ENCODE results near the gene TWF2.
A peak's percentile ranks its signal among the peaks of the same experiment; 100 is the strongest.

Gene TWF2

DNA sequence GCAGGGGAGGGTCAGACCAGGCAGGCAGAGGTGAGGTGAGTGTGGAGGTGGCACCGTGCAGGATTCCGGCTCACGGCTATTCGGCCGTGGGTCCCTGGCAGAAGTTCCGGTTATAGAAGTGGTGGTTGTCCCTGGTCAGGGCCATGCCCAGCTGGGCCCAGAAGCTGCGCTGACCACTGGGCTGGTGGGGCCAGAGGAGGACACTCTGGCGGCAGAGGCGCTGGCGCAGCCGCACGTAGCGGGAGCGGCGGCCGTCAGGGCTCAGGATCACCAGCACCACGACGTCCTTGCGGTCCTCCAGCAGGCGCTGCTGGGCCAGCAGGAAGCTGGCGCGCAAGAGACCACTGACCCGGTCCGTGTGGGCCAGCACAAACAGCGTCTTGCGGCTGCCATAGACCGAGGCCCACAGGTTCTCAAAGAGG, 17.8 kb downstream of the TWF2 start:
- Histone ChIP-seq H3K4me3 (ENCODE audit: low read length, poor library complexity, severe bottlenecking) (peak overlapping the region; percentile 80), H3K4me2 (ENCODE audit: low read depth, low read length, poor library complexity, severe bottlenecking) (peak overlapping the region; percentile 92), H3K27me3 (ENCODE audit: insufficient read depth, low read length, poor library complexity, severe bottlenecking) (no peaks in the 10 kb centered on the region), H3K9me3 (ENCODE audit: insufficient read depth, low read depth, low read length) (no peaks in the 10 kb centered on the region), H3K9me2 (replicated peaks; ENCODE audit: low read depth, low read length) (no peaks in the 10 kb centered on the region), H2AFZ (ENCODE audit: low read length) (no peak overlapping the region), H3F3A (ENCODE audit: low read depth) (peaks cover 13% of the 10 kb centered on the region; the same call in 1 of the 2 replicates), H3K9ac (ENCODE audit: low read depth, low read length, poor library complexity, severe bottlenecking) (peak overlapping the region; percentile 84), H3K36me3 (ENCODE audit: insufficient read depth, low read length) (no peaks in the 10 kb centered on the region), H4K20me1 (ENCODE audit: insufficient read depth, low read length, poor library complexity, severe bottlenecking) (no peaks in the 10 kb centered on the region), H3K79me2 (ENCODE audit: insufficient read depth, low read length) (peaks cover 41% of the 10 kb centered on the region), H3K4me1 (ENCODE audit: insufficient read depth, low read length, poor library complexity, severe bottlenecking) (peaks cover 67% of the 10 kb centered on the region)
- no peak for TF ChIP-seq EZH2phosphoT487 (IDR thresholded peaks at IDR 0.05; ENCODE audit: borderline replicate concordance)
- TF ChIP-seq, protein P1, sequence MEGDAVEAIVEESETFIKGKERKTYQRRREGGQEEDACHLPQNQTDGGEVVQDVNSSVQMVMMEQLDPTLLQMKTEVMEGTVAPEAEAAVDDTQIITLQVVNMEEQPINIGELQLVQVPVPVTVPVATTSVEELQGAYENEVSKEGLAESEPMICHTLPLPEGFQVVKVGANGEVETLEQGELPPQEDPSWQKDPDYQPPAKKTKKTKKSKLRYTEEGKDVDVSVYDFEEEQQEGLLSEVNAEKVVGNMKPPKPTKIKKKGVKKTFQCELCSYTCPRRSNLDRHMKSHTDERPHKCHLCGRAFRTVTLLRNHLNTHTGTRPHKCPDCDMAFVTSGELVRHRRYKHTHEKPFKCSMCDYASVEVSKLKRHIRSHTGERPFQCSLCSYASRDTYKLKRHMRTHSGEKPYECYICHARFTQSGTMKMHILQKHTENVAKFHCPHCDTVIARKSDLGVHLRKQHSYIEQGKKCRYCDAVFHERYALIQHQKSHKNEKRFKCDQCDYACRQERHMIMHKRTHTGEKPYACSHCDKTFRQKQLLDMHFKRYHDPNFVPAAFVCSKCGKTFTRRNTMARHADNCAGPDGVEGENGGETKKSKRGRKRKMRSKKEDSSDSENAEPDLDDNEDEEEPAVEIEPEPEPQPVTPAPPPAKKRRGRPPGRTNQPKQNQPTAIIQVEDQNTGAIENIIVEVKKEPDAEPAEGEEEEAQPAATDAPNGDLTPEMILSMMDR (conservative IDR thresholded peaks at IDR 0.05; ENCODE audit: low read length): no peak

DNA sequence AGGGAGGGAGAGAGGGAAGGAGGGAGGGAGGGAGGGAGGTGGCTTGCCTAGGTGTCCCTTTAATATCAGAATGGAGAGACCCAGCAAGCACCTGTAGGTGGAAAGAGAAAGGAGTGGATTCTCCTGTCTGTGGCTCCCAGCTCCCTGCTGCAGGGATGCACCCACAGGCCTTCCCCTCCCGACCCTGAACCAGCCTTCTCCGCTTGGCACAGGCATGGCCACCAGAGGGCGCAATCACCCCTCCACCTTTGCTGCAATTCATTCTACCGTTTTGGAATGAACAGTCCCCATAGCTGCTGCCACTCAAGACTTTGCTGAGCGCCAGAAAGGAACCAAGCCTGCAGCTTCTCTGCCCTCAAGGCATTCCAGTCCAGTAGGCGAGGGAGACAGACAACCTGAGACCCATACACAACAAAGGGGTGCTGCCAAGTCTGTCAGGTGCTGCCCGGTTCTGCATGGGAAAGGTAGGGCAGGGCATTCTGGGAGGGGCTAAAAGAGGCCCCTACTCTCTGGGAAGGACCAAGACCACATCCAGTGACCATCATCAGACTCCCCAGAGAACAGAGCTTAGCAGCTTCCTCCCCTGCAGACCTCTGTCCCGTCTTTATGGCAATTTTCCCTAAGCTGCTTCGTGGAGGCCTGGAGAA, 18.5 kb downstream of the TWF2 start:
- Histone ChIP-seq H3K9ac (ENCODE audit: low read depth, low read length, poor library complexity, severe bottlenecking) (peak overlapping the region; percentile 84), H3K4me3 (ENCODE audit: low read length, poor library complexity, severe bottlenecking) (peak overlapping the region; percentile 80), H2AFZ (ENCODE audit: low read length) (no peak overlapping the region), H3K27me3 (ENCODE audit: insufficient read depth, low read length, poor library complexity, severe bottlenecking) (no peaks in the 10 kb centered on the region), H3K9me3 (ENCODE audit: insufficient read depth, low read depth, low read length) (no peaks in the 10 kb centered on the region), H4K20me1 (ENCODE audit: insufficient read depth, low read length, poor library complexity, severe bottlenecking) (no peaks in the 10 kb centered on the region), H3F3A (ENCODE audit: low read depth) (peaks cover 13% of the 10 kb centered on the region; the same call in 1 of the 2 replicates), H3K79me2 (ENCODE audit: insufficient read depth, low read length) (peaks cover 41% of the 10 kb centered on the region), H3K4me2 (ENCODE audit: low read depth, low read length, poor library complexity, severe bottlenecking) (peak overlapping the region; percentile 92), H3K4me1 (ENCODE audit: insufficient read depth, low read length, poor library complexity, severe bottlenecking) (peaks cover 67% of the 10 kb centered on the region), H3K9me2 (replicated peaks; ENCODE audit: low read depth, low read length) (no peaks in the 10 kb centered on the region), H3K36me3 (ENCODE audit: insufficient read depth, low read length) (peaks cover 2% of the 10 kb centered on the region; the same call in 1 of the 2 replicates)
- TF ChIP-seq, protein P1 (conservative IDR thresholded peaks at IDR 0.05; ENCODE audit: low read length): peak; percentile 93
- no peak for TF ChIP-seq EZH2phosphoT487 (IDR thresholded peaks at IDR 0.05; ENCODE audit: borderline replicate concordance)

DNA sequence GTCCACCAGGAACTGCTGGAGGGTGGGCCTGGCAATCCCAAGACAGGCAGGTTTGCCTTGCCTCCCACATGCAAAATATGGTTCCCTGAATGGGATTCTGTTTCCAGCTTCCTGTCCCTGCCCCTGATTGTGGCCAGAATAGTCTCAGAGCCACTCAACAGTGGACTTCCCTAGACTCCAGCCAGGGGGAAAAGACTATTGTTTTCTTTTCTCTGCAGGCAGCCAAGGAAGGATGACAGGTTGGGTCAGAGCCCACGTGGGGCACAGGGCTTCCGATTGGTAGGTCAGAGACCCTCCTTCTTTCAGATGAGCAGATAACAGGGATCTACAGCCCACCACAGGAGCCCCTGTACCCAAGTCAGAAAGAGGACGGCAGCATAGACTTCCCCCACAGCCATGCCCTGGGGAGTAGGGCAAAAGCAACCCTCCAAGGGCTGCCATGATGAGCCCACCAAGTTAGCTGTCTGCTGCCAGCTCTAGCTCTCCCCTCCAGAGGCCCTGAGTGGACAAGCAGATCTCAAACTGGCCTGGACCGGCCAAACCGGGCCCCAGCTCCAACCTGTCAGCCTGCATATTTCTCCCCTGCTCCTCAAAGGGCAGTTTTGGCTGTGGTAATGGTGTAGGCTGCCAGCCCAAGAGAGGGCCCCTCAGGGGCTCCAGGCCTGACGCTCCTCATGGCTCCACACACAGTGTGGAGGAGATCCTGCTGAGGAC, 19.9 kb downstream of the TWF2 start:
- Histone ChIP-seq H4K20me1 (ENCODE audit: insufficient read depth, low read length, poor library complexity, severe bottlenecking) (no peaks in the 10 kb centered on the region), H3K79me2 (ENCODE audit: insufficient read depth, low read length) (peaks cover 38% of the 10 kb centered on the region), H3K27me3 (ENCODE audit: insufficient read depth, low read length, poor library complexity, severe bottlenecking) (no peaks in the 10 kb centered on the region), H3K4me2 (ENCODE audit: low read depth, low read length, poor library complexity, severe bottlenecking) (peak overlapping the region; percentile 98), H3K36me3 (ENCODE audit: insufficient read depth, low read length) (peaks cover 16% of the 10 kb centered on the region; the same call in 1 of the 2 replicates), H3K9ac (ENCODE audit: low read depth, low read length, poor library complexity, severe bottlenecking) (peak overlapping the region; percentile 70), H3K9me2 (replicated peaks; ENCODE audit: low read depth, low read length) (no peaks in the 10 kb centered on the region), H3K4me3 (ENCODE audit: low read length, poor library complexity, severe bottlenecking) (peak overlapping the region; percentile 74), H3K4me1 (ENCODE audit: insufficient read depth, low read length, poor library complexity, severe bottlenecking) (peaks cover 67% of the 10 kb centered on the region), H3F3A (ENCODE audit: low read depth) (peaks cover 13% of the 10 kb centered on the region; the same call in 1 of the 2 replicates), H2AFZ (ENCODE audit: low read length) (0 out of 2 replicates have a peak overlapping the region, but pooled peaks have one; percentile 35), H3K9me3 (ENCODE audit: insufficient read depth, low read depth, low read length) (no peaks in the 10 kb centered on the region)
- TF ChIP-seq EZH2phosphoT487 (IDR thresholded peaks at IDR 0.05; ENCODE audit: borderline replicate concordance): no peak
- TF ChIP-seq, protein P1 (conservative IDR thresholded peaks at IDR 0.05; ENCODE audit: low read length): no peak
